Gastrocnemius medialis (tissue), 4 donors: ENCODE results near the gene HRH2.

Experiments
- CTCF ChIP-seq, 5 experiments: fragments of 450-650 bp in 3 of 5; fragments of 200-600 bp in 2 of 5; sonication (generic) in 2 of 5; IDR thresholded peaks in 4 of 5; conservative IDR thresholded peaks in 1 of 5; 1 replicate in 4 of 5; 2 replicates in 1 of 5; pipeline ENCODE4 v1.5.1; 2016 to 2019; ENCODE audit warnings: antibody characterized with exemption in 5 of 5, mild to moderate bottlenecking in 3 of 5, moderate library complexity in 3 of 5
- POLR2A ChIP-seq, 2 donors: fragments of 450-650 bp; IDR thresholded peaks; one replicate each; pipeline ENCODE4 v1.6.1; 2017; ENCODE audit warnings: antibody characterized with exemption in 2 of 2, mild to moderate bottlenecking in 2 of 2, moderate library complexity in 2 of 2

DNA sequence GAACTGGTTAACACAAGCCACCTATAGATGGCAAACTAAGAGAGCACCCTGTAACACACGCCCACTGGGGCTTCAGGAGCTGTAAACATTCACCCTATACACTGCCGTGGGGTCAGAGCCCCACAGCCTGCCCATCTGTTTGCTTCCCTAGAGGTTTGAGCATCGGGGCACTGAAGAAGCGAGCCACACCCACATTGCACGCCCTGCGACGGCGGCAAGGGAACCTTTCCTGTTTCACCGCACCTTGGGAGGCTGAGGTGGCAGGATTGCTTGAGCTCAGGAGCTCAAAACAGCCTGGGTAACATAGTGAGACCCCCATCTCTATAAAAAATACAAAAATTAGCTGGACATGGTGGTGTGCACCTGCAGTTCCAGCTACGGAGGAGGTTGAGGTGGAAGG is 76.6 kb downstream of the HRH2 start:
- TF ChIP-seq CTCF (IDR thresholded peaks at IDR 0.05 in 4 of 5, conservative IDR thresholded peaks at IDR 0.05 in 1 of 5) (no peak), POLR2A (IDR thresholded peaks at IDR 0.05) (no peak)
